Measurements from ENCODE around the gene PLPPR4.

Gene PLPPR4

DNA sequence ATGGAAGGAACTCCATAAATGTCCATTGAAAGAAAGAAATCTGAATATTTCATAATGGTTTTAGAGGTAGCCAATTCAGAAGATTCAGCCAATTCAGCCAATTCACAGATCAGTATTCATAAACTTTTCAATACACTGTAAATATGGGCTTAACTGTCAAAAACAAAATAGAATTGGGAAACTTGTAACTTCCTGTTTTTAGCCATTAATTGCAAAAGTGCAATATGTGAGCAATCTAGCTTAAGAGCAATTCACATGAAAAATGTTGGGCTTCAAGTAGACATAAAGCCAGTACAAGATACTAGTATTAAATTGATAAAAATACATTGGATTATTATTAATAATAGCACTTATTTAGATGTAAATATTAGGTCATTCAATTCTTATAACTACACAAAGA, 27.5 kb upstream of the PLPPR4 start:
- Mint-ChIP-seq H3K36me3 (ENCODE audit: low read depth) (no peaks in the 10 kb centered on the region), H3K4me3 (no peak overlapping the region), H3K9me3 (no peaks in the 10 kb centered on the region), H3K4me1 (no peaks in the 10 kb centered on the region), H3K27me3 (ENCODE audit: low read depth, poor library complexity) (no peaks in the 10 kb centered on the region), H3K27ac (no peak overlapping the region)
- TF ChIP-seq, protein P1, sequence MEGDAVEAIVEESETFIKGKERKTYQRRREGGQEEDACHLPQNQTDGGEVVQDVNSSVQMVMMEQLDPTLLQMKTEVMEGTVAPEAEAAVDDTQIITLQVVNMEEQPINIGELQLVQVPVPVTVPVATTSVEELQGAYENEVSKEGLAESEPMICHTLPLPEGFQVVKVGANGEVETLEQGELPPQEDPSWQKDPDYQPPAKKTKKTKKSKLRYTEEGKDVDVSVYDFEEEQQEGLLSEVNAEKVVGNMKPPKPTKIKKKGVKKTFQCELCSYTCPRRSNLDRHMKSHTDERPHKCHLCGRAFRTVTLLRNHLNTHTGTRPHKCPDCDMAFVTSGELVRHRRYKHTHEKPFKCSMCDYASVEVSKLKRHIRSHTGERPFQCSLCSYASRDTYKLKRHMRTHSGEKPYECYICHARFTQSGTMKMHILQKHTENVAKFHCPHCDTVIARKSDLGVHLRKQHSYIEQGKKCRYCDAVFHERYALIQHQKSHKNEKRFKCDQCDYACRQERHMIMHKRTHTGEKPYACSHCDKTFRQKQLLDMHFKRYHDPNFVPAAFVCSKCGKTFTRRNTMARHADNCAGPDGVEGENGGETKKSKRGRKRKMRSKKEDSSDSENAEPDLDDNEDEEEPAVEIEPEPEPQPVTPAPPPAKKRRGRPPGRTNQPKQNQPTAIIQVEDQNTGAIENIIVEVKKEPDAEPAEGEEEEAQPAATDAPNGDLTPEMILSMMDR (IDR thresholded peaks at IDR 0.05) = no peak
- DNase-seq = no peak

DNA sequence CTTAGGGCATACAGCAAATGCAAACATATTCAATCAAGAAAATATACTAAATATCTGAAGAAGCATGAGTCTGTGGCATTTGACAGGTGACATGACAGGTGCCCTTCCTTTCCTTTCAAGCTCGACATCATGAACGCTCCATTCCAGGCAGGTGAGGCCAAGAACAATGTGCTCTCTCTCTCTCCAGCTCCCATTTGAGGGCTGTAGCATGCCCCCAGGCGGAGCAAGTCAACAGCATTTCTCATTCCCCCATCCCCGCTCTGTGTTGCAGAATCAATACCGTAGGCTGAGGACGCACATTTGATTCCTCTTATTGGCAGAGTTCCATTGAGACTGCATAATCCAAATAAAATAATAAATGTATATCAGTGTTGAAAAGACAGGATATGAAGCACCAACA, 24.6 kb upstream of the PLPPR4 start:
- no peaks in the 10 kb centered on the region for H3K27me3 Mint-ChIP-seq (ENCODE audit: low read depth, poor library complexity)
- TF ChIP-seq, protein P1 (IDR thresholded peaks at IDR 0.05) = no peak
- H3K36me3 Mint-ChIP-seq (ENCODE audit: low read depth) = no peaks in the 10 kb centered on the region
- no peak overlapping the region for H3K4me3 Mint-ChIP-seq
- no peak overlapping the region for H3K27ac Mint-ChIP-seq
- DNase-seq = no peak
- H3K9me3 Mint-ChIP-seq = no peaks in the 10 kb centered on the region
- no peaks in the 10 kb centered on the region for H3K4me1 Mint-ChIP-seq

DNA sequence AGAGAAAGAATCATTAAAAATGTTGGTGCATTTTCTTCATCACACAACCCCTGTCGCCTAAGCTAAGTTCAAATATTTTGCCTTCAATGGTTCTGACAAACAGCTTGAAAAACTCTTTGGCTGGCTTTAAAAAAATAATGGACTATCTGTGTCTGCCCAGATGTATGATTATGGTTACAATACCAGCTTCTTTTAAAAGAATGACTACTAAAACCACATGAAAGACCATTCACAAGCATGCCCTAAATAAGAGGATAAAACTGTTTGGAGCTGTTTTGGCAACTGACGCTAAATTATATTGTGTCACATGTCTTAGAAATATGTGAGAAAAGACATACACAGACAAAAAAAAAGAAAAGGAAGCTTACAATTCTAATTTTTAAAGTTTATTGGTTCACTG, 23.7 kb upstream of the PLPPR4 start:
- TF ChIP-seq, protein P1 (IDR thresholded peaks at IDR 0.05) = no peak
- Mint-ChIP-seq H3K27ac (no peak overlapping the region), H3K4me3 (no peak overlapping the region), H3K4me1 (no peaks in the 10 kb centered on the region), H3K27me3 (ENCODE audit: low read depth, poor library complexity) (no peaks in the 10 kb centered on the region), H3K9me3 (no peaks in the 10 kb centered on the region), H3K36me3 (ENCODE audit: low read depth) (no peaks in the 10 kb centered on the region)
- no peak for DNase-seq

DNA sequence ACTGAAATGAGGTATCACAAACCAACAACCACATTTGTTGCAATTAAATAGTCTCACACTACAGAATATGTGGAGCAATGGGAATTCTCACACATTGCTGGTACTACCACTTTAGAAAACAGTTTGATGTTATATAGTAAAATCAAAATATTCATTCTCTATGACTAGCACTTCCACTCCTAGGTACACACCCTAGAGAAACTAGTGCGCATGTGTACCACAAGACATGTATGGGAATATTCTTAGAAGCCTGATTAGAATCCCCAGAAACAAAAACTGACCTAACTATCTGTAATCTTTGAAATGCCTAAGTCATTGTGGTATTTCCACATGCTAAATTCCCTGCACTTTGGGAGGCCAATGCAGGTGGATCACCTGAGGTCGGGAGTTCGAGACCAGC, 18.1 kb upstream of the PLPPR4 start:
- H3K36me3 Mint-ChIP-seq (ENCODE audit: low read depth) = no peaks in the 10 kb centered on the region
- no peak overlapping the region for H3K27ac Mint-ChIP-seq
- H3K4me1 Mint-ChIP-seq = no peaks in the 10 kb centered on the region
- no peaks in the 10 kb centered on the region for H3K9me3 Mint-ChIP-seq
- no peak for DNase-seq
- H3K27me3 Mint-ChIP-seq (ENCODE audit: low read depth, poor library complexity) = peaks cover 3% of the 10 kb centered on the region
- no peak overlapping the region for H3K4me3 Mint-ChIP-seq
- TF ChIP-seq, protein P1 (IDR thresholded peaks at IDR 0.05) = no peak

DNA sequence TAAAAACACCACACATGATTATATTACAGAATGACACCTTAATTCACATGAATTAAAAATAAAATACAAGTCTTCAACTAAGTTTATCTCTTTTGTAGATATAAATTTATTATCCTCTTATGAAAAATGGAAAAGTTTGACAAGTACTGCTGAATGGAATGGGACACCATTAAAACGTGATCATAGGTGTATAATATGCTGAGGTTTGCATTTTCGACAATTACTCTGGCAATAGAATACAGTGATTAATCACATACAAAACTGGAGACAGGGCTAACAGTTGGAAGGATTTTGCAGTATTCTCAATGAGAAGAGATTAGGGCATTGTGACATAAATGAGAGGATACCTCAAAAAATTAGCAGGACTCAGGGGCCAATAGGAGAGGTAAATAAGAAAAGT, 17.1 kb upstream of the PLPPR4 start:
- H3K4me1 Mint-ChIP-seq = no peaks in the 10 kb centered on the region
- TF ChIP-seq, protein P1 (IDR thresholded peaks at IDR 0.05) = no peak
- H3K27me3 Mint-ChIP-seq (ENCODE audit: low read depth, poor library complexity) = peaks cover 3% of the 10 kb centered on the region
- H3K9me3 Mint-ChIP-seq = no peaks in the 10 kb centered on the region
- no peak for DNase-seq
- no peak overlapping the region for H3K27ac Mint-ChIP-seq
- H3K36me3 Mint-ChIP-seq (ENCODE audit: low read depth) = no peaks in the 10 kb centered on the region
- H3K4me3 Mint-ChIP-seq = no peak overlapping the region

DNA sequence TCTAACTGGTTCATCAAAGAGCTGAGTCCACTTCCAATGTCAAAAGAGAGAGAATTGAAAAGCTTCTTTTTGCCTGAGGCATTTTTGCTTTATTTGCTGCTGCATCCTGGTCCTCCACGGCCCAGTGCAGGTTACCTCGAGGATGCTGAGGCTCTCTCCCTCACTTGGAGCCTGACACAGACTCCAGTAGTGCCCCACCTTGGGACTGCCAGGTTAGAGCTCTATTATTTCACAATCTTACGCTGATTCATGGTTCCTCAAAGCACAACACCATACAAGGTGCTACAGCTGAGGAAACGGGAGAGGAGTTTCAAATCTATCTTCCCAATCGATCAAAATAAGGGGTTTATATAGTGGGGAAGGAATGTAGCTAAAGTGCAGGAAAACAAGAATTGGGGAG, 13.6 kb upstream of the PLPPR4 start:
- TF ChIP-seq, protein P1 (IDR thresholded peaks at IDR 0.05) = no peak
- H3K9me3 Mint-ChIP-seq = no peaks in the 10 kb centered on the region
- H3K4me1 Mint-ChIP-seq = no peaks in the 10 kb centered on the region
- no peak for DNase-seq
- H3K27ac Mint-ChIP-seq = no peak overlapping the region
- H3K36me3 Mint-ChIP-seq (ENCODE audit: low read depth) = no peaks in the 10 kb centered on the region
- H3K4me3 Mint-ChIP-seq = no peak overlapping the region
- peaks cover 3% of the 10 kb centered on the region for H3K27me3 Mint-ChIP-seq (ENCODE audit: low read depth, poor library complexity)

Data from nephron progenitor cell (in vitro differentiated cells).